GM12891 (cell line): ENCODE results near the gene TOP1.

ENCODE experiments used
- DNase-seq: peaks from one replicate; pipeline ENCODE4 v3.0.0; 2011; ENCODE audit warnings: low spot score; ENCODE audit not compliant: insufficient read length
- FAIRE-seq: peaks from 2 replicates; lab custom pipeline; 2011; peaks lifted over from hg19 to GRCh38; lab: Jason Lieb, UNC
- PAX5 ChIP-seq: IDR thresholded peaks from 2 replicates; pipeline ENCODE4 v1.6.1; 2011; ENCODE audit warnings: low read length, moderate library complexity, mild to moderate bottlenecking; ENCODE audit not compliant: insufficient read depth, severe bottlenecking
- POLR2A ChIP-seq: IDR thresholded peaks from 2 replicates; pipeline ENCODE4 v1.6.1; 2011; ENCODE audit warnings: low read depth, low read length, control low read depth
- POLR2AphosphoS5 ChIP-seq: IDR thresholded peaks from 2 replicates; pipeline ENCODE4 v1.6.1; 2011; ENCODE audit warnings: low read depth, low read length, control low read depth
- POU2F2 ChIP-seq: IDR thresholded peaks from 2 replicates; pipeline ENCODE4 v1.6.1; 2011; ENCODE audit warnings: low read depth, mild to moderate bottlenecking, control low read depth, low read length, moderate library complexity
- SPI1 ChIP-seq: IDR thresholded peaks from 2 replicates; pipeline ENCODE4 v1.6.1; 2011; ENCODE audit warnings: low read depth, low read length, control low read depth
- TAF1 ChIP-seq: IDR thresholded peaks from 2 replicates; pipeline ENCODE4 v1.6.1; 2011; ENCODE audit warnings: low read depth, low read length, control low read depth

TOP1 gene

GRCh38 chr20:41170386-41171105 lies 141.9 kb downstream of the TOP1 start:
- DNase-seq (no peak), FAIRE-seq (no peak)
- TF ChIP-seq SPI1 (no peak), POLR2AphosphoS5 (no peak), TAF1 (no peak), POU2F2 (no peak), PAX5 (no peak), POLR2A (no peak)

GRCh38 chr20:41171736-41172295 lies 143.2 kb downstream of the TOP1 start:
- no peak for FAIRE-seq
- DNase-seq, result no peak
- TF ChIP-seq PAX5 (no peak), TAF1 (no peak), POLR2A (no peak), POU2F2 (no peak), POLR2AphosphoS5 (no peak)

DNA sequence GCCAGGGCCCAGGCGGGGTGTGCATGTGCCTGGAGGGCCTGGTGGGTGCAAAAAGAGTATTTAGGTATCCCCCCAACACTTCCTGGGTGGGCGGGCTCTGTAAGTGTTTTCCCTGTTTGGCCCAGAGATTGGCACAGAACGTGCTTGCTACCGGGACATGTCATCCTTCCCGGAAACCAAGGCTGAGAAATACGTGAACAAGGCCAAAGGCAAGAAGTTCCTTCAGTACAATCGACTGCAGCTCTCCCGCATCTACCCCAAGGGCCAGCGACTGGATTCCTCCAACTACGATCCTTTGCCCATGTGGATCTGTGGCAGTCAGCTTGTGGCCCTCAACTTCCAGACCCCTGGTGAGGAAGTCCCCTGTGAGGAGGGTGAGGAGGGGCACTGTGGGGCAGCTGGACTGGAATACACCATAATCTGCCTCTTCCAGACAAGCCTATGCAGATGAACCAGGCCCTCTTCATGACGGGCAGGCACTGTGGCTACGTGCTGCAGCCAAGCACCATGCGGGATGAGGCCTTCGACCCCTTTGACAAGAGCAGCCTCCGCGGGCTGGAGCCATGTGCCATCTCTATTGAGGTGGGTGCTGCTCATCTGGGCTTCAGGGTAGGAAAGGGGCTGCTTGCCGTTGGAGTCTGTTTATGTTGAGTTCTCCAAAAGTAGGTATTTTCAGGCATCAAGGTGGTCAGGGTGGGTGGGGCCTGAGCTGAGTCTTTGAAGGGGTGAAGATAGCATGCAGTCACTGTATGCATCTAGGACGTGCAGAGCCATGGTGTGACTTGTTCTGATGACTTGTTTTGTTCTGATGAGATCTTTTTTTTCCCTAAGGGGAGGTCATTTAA lies 143.9 kb downstream of the TOP1 start:
- no peak for TF ChIP-seq TAF1
- DNase-seq (no peak), FAIRE-seq (no peak)

- DNase-seq, result peak; percentile 67
- TF ChIP-seq SPI1, result no peak
- TF ChIP-seq POU2F2, result no peak
- no peak for TF ChIP-seq PAX5
- no peak for TF ChIP-seq TAF1
- no peak for TF ChIP-seq POLR2AphosphoS5
- no peak for TF ChIP-seq POLR2A
- FAIRE-seq, result peak; percentile 86
Measured at GRCh38 chr20:41173161-41173721, 144.6 kb downstream of the TOP1 start.

- TF ChIP-seq POLR2A (no peak), PAX5 (no peak), SPI1 (no peak), TAF1 (no peak), POLR2AphosphoS5 (no peak), POU2F2 (no peak)
- DNase-seq (no peak), FAIRE-seq (no peak)
Measured at GRCh38 chr20:41173791-41174341, 145.2 kb downstream of the TOP1 start.
